Measurements from ENCODE around the gene ANXA1. TPM values are rescaled to one million over a fixed set of nuclear protein-coding genes. Genes with fewer than 3 reads are reported as not detected.

Gene ANXA1, protein sequence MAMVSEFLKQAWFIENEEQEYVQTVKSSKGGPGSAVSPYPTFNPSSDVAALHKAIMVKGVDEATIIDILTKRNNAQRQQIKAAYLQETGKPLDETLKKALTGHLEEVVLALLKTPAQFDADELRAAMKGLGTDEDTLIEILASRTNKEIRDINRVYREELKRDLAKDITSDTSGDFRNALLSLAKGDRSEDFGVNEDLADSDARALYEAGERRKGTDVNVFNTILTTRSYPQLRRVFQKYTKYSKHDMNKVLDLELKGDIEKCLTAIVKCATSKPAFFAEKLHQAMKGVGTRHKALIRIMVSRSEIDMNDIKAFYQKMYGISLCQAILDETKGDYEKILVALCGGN
- total RNA-seq (2016; rRNA removed; fragmentation: Illumina TruSeq; extraction: Trizol), result 0.20 and 0.24 TPM in 2 replicates
- total RNA-seq (2016; cell fraction: cytosol; rRNA removed; fragmentation: Illumina TruSeq; extraction: Trizol; ENCODE audit: low read depth), result not detected in 2 replicates
- total RNA-seq (2016; cell fraction: insoluble cytoplasmic fraction; rRNA removed; fragmentation: Illumina TruSeq; extraction: Trizol), result not detected in 2 replicates
- total RNA-seq (2016; cell fraction: membrane; rRNA removed; fragmentation: Illumina TruSeq; extraction: Trizol), result not detected in 2 replicates
- total RNA-seq (2016; cell fraction: nucleus; rRNA removed; fragmentation: Illumina TruSeq; extraction: Trizol), result not detected in 2 replicates
- polyA plus RNA-seq (2011; rRNA removed), result 0.13 and 0.15 TPM in 2 replicates
- polyA plus RNA-seq (2011; cell fraction: cytosol; rRNA removed), result 0.05 and 0.14 TPM in 2 replicates
- not detected in 2 replicates for polyA plus RNA-seq (2011; cell fraction: nucleus; rRNA removed)
- polyA plus RNA-seq (2012), result not detected in 2 replicates
- not detected in 2 replicates for polyA plus RNA-seq (2016; cell fraction: cytosol; fragmentation: Illumina TruSeq; extraction: Trizol; ENCODE audit: low read depth)
- 0.15 and 0.21 TPM in 2 replicates for polyA plus RNA-seq (2016; cell fraction: insoluble cytoplasmic fraction; fragmentation: Illumina TruSeq; extraction: Trizol; ENCODE audit: low read depth)
- not detected in 2 replicates for polyA plus RNA-seq (2016; cell fraction: membrane; fragmentation: Illumina TruSeq; extraction: Trizol; ENCODE audit: low read depth)
- 0.65 TPM in 1 of 2 replicates, not detected in the other for polyA plus RNA-seq (2016; cell fraction: nucleus; fragmentation: Illumina TruSeq; extraction: Trizol; ENCODE audit: insufficient read depth, low read depth)
- 0.52 and 145 TPM in 2 replicates for polyA minus RNA-seq (2011; rRNA and poly(A)+ RNA removed; ENCODE audit: low replicate concordance)
- not detected in 2 replicates for polyA minus RNA-seq (2011; cell fraction: cytosol; rRNA and poly(A)+ RNA removed)
- polyA minus RNA-seq (2011; cell fraction: nucleus; rRNA and poly(A)+ RNA removed), result 0.90 TPM in 1 of 2 replicates, not detected in the other
- Bru-seq, nascent RNA, result percentile 9 among the genes with signal in this experiment
- percentile 9 among the genes with signal in this experiment for BruChase-seq, experiment 1, labeled RNA remaining after a 6-hour chase
- BruChase-seq, experiment 2, labeled RNA remaining after a 2-hour chase, result percentile 14 among the genes with signal in this experiment
- long read RNA-seq, experiment 1, result 0 reads
- long read RNA-seq, experiment 2, result 0 reads

GRCh38 chr9:73151653-73152542 lies at the start of gene ANXA1:
ANXA1 (plus strand) TSS chr9:73151865; CDS start chr9:73158536, 6,671 bp downstream.
- H2AFZ ChIP-seq (ENCODE audit: low read length), result no peak within 1 kb of the TSS
- no peak within 1 kb of the TSS for H3K4me2 ChIP-seq (ENCODE audit: low read depth, low read length)
- H3K27ac ChIP-seq (ENCODE audit: extremely low read length, insufficient read depth, low read length), result no peak within 1 kb of the TSS
- in situ Hi-C loops (cut with HindIII; ENCODE audit: extremely low pct_ligation_motif_present, low pct_unique_long_range_greater_than_20kb) (no loop called here), intact Hi-C loops (cut with micrococcal nuclease; ENCODE audit: unreplicated experiment) (no loop called here)
- DNase-seq (ENCODE audit: low spot score) (no peak), ATAC-seq (no peak), FAIRE-seq (no peak)
- H3K4me1 ChIP-seq (ENCODE audit: insufficient read depth, low read length), result no peaks in the 10 kb centered on the region
- no peaks in the 10 kb centered on the region for H3K9me3 ChIP-seq (ENCODE audit: low read length)
- no peaks in the 10 kb centered on the region for H4K20me1 ChIP-seq (ENCODE audit: insufficient read depth, low read length)
- no TSS peak for BruUV-seq (replicated peaks)
- WGBS (ENCODE audit: low lambda C conversion rate), result 6% methylated on average over 2 of the region's 2 CpGs
- H3K79me2 ChIP-seq (ENCODE audit: insufficient read depth, low read length), result no peaks in the 10 kb centered on the region
- ChIA-PET CTCF (ENCODE audit: low intra/inter-chr PET ratio, low total read pairs) (no interaction called here), POLR2A (no interaction called here)
- H3K27me3 ChIP-seq (ENCODE audit: control insufficient read depth in 1 of 2, insufficient read depth in 2 of 2, low read length in 2 of 2), result no peaks in the 10 kb centered on the region; a peak in 1 of 5 replicates
- no peak within 1 kb of the TSS for H3K9ac ChIP-seq (ENCODE audit: insufficient read depth, low read depth, low read length)
- H3K4me3 ChIP-seq (replicated peaks in 1 of 3; ENCODE audit: insufficient read depth in 1 of 3, low read depth in 2 of 3, low read length in 3 of 3), result no peak within 1 kb of the TSS
- H3K36me3 ChIP-seq (replicated peaks in 1 of 2; ENCODE audit: control insufficient read depth in 1 of 2, insufficient read depth in 2 of 2, low read length in 2 of 2), result no peaks in the 10 kb centered on the region
- TF ChIP-seq GATAD2A (CRISPR knock-in tag; IDR thresholded peaks at IDR 0.05) (no peak), HDAC1 (CRISPR knock-in tag; IDR thresholded peaks at IDR 0.05) (no peak), ATRX (CRISPR knock-in tag; IDR thresholded peaks at IDR 0.05; ENCODE audit: borderline replicate concordance) (no peak), ZNF570 (CRISPR knock-in tag; IDR thresholded peaks at IDR 0.05; ENCODE audit: borderline replicate concordance) (no peak), THAP9 (CRISPR knock-in tag; IDR thresholded peaks at IDR 0.05; ENCODE audit: borderline replicate concordance) (no peak), ZNF691 (CRISPR knock-in tag; IDR thresholded peaks at IDR 0.05; ENCODE audit: borderline replicate concordance, low read depth) (no peak), NR2F6 (IDR thresholded peaks at IDR 0.05) (no peak), NR2F6 (CRISPR knock-in tag; IDR thresholded peaks at IDR 0.05) (no peak), CEBPZ (IDR thresholded peaks at IDR 0.05; ENCODE audit: low read length) (no peak)
